K562 (cell line): Measurements from ENCODE around the gene SYNJ2. TPM values are rescaled to one million over a fixed set of nuclear protein-coding genes. Genes with fewer than 3 reads are reported as not detected.

Source experiments
- ATAC-seq: fragments of 200-7000 bp; cut with Tn5 transposase; 3 replicates; pipeline ENCODE4 v1.9.1; 2020; ENCODE audit warnings: moderate library complexity
- BruUV-seq: library from RNA; stranded (reverse); fragments of 400-500 nt; replicated peaks from 2 replicates; lab custom pipeline; 2021; lab: Mats Ljungman, UMichigan
- CTCF ChIA-PET: fragments of 300-600 bp; formaldehyde crosslinking; extraction: SDS; loops from one replicate; lab custom pipeline; 2021; ENCODE audit warnings: low intra/inter-chr PET ratio; lab: Yijun Ruan, JAX
- POLR2A ChIA-PET: fragments of 300-600, 350-650 bp; sonication (Branson Sonifier 250); formaldehyde crosslinking; extraction: SDS; loops from one replicate; lab custom pipeline; 2021; ENCODE audit warnings: antibody characterized with exemption, inconsistent platforms; lab: Yijun Ruan, JAX
- DNase-seq, 4 experiments: peaks; one replicate each; pipeline versions ENCODE4 v3.0.0 to v3.0.0-alpha.2; 2011 to 2018; ENCODE audit warnings: low spot score in 3 of 4, mixed read lengths in 3 of 4; ENCODE audit errors: extremely low read depth in 1 of 4
- FAIRE-seq: peaks from 2 replicates; lab custom pipeline; 2011; peaks lifted over from hg19 to GRCh38; lab: Jason Lieb, UNC
- H2AFZ ChIP-seq: 2 replicates; pipeline ENCODE4 v1.6.0; 2011; ENCODE audit warnings: low read depth, low read length, control low read depth, inconsistent platforms
- H3K27ac ChIP-seq: fragments of 200-600 bp; 3 replicates; pipeline ENCODE4 v1.8.0; 2011; ENCODE audit warnings: low read depth, mild to moderate bottlenecking, control low read depth, inconsistent platforms, low read length, moderate library complexity, mixed read lengths; ENCODE audit errors: extremely low read depth
- H3K27me3 ChIP-seq, 2 experiments: fragments of 300-600 bp in 1 of 2; 2 replicates in 1 of 2; 3 replicates in 1 of 2; pipeline versions ENCODE4 v1.6.0 to v1.8.0; 2011; ENCODE audit warnings: inconsistent platforms in 2 of 2, low read length in 2 of 2, mild to moderate bottlenecking in 1 of 2, mixed read lengths in 1 of 2, moderate library complexity in 1 of 2; ENCODE audit not compliant: control insufficient read depth in 2 of 2, insufficient read depth in 2 of 2
- H3K36me3 ChIP-seq: fragments of 300-600 bp; 3 replicates; pipeline ENCODE4 v1.8.0; 2011; ENCODE audit warnings: mild to moderate bottlenecking, low read length, inconsistent platforms; ENCODE audit not compliant: control insufficient read depth, insufficient read depth
- H3K4me1 ChIP-seq, 2 experiments: fragments of 200-600 bp in 1 of 2; replicated peaks in 1 of 2; 2 replicates in 1 of 2; 3 replicates in 1 of 2; pipeline versions ENCODE4 v1.5.1 to v1.8.0; 2011; ENCODE audit warnings: inconsistent platforms in 2 of 2, low read length in 2 of 2, mild to moderate bottlenecking in 1 of 2, mixed read lengths in 1 of 2, moderate library complexity in 1 of 2; ENCODE audit not compliant: control insufficient read depth in 2 of 2, insufficient read depth in 2 of 2
- H3K4me2 ChIP-seq: 2 replicates; pipeline ENCODE4 v1.6.1; 2011; ENCODE audit warnings: low read length, control low read depth, inconsistent platforms, mixed read lengths; ENCODE audit not compliant: insufficient read depth
- H3K4me3 ChIP-seq: fragments of 200-600 bp; sonication (generic), shearing (Covaris generic); 2 replicates; pipeline ENCODE4 v1.5.1; 2016; ENCODE audit warnings: control low read depth, inconsistent platforms
- H3K79me2 ChIP-seq: fragments of 200-600 bp; 3 replicates; pipeline ENCODE4 v1.8.0; 2011; ENCODE audit warnings: low read length, inconsistent platforms; ENCODE audit not compliant: control insufficient read depth, insufficient read depth
- H3K9ac ChIP-seq, 2 experiments: 2 replicates each; pipeline versions ENCODE4 v1.6.0 to v1.6.1; 2011; ENCODE audit warnings: low read depth in 2 of 2, low read length in 2 of 2, control low read depth in 1 of 2, inconsistent platforms in 1 of 2, mild to moderate bottlenecking in 1 of 2, mixed read lengths in 1 of 2; ENCODE audit not compliant: insufficient read depth in 1 of 2
- H3K9me1 ChIP-seq: one replicate; pipeline ENCODE4 v1.6.0; 2011; ENCODE audit warnings: inconsistent platforms, mild to moderate bottlenecking, low read length, moderate library complexity; ENCODE audit not compliant: control insufficient read depth, insufficient read depth
- H3K9me3 ChIP-seq: replicated peaks from 2 replicates; pipeline ENCODE4 v1.5.1; 2011; ENCODE audit warnings: low read depth, low read length, inconsistent platforms; ENCODE audit not compliant: control insufficient read depth, insufficient read depth
- H4K20me1 ChIP-seq: replicated peaks from 2 replicates; pipeline ENCODE4 v1.6.1; 2011; ENCODE audit warnings: low read length, inconsistent platforms, mixed read lengths; ENCODE audit not compliant: control insufficient read depth, insufficient read depth
- ZNF263 ChIP-seq: sonication (generic); formaldehyde crosslinking; IDR thresholded peaks from 2 replicates; pipeline ENCODE4 v1.8.0; 2022; ENCODE audit warnings: mild to moderate bottlenecking, missing genetic modification reagents, borderline replicate concordance
- WGBS: fragments of 100-300 bp; shearing (Covaris generic); methylation state at CpG from one replicate; pipeline ENCODE4 v1.1.6; 2016; ENCODE audit warnings: low coverage, mixed read lengths; ENCODE audit not compliant: insufficient coverage; ENCODE audit errors: missing lambda C conversion rate; 5-methylcytosine and 5-hydroxymethylcytosine counted together
- in situ Hi-C: fragments of 300-500 bp; cut with MboI; formaldehyde crosslinking; loops from 4 replicates; pipeline ENCODE4 v1.15.0; 2018; ENCODE audit warnings: inconsistent platforms, mixed read lengths
- intact Hi-C: fragments of 100-400 bp; cut with micrococcal nuclease; formaldehyde crosslinking; loops from 2 replicates; pipeline ENCODE4 v1.14.2; 2022
- polyA plus RNA-seq, 8 experiments: library from polyadenylated mRNA; depleted of rRNA in 4 of 8; stranded (reverse) in 5 of 8; unstranded in 3 of 8; fragments of >200 nt; fragmentation: Nextera tagmentation in 2 of 8; fragmentation: Illumina TruSeq in 1 of 8; extraction: Ambion mirVana in 2 of 8; extraction: Trizol in 1 of 8; gene quantifications; 2 replicates each; pipeline versions ENCODE4 v1.2.1 to v1.2.3, GENCODE V29; 2011 to 2014; ENCODE audit warnings: inconsistent platforms in 1 of 8, missing spikeins in 1 of 8
- total RNA-seq, 7 experiments: library from RNA; depleted of rRNA in 6 of 7; stranded (reverse); fragments of >200 nt in 6 of 7; fragmentation: Illumina TruSeq in 2 of 7; extraction: Trizol in 2 of 7; gene quantifications; 2 replicates each; pipeline versions ENCODE4 v1.2.1 to v1.2.3, GENCODE V29; 2011 to 2021; ENCODE audit warnings: low replicate concordance in 1 of 7
- TF ChIP-seq, protein P1 (sequence below), 3 experiments: fragments of 200-800 bp in 1 of 3; fragments of 250-450 bp in 1 of 3; fragments of 450-650 bp in 1 of 3; sonication (Bioruptor Pico) in 1 of 3; sonication (Bioruptor generic) in 1 of 3; formaldehyde crosslinking in 1 of 3; IDR thresholded peaks; 2 replicates each; pipeline versions ENCODE4 v1.6.1 to v1.8.0; 2016 to 2022; ENCODE audit warnings: mild to moderate bottlenecking in 2 of 3, missing genetic modification characterization in 2 of 3, missing compliant biosample characterization in 1 of 3, moderate library complexity in 1 of 3
- TF ChIP-seq, protein P2 (sequence below), 2 experiments: fragments of 450-650 bp; formaldehyde crosslinking in 1 of 2; IDR thresholded peaks; 2 replicates each; pipeline versions ENCODE4 v1.4.0 to v1.6.1; 2014 to 2020; ENCODE audit warnings: mild to moderate bottlenecking in 2 of 2, borderline replicate concordance in 1 of 2, low read depth in 1 of 2
- TF ChIP-seq, protein P3 (sequence below): fragments of 200-800 bp; sonication (Bioruptor generic); IDR thresholded peaks from 2 replicates; pipeline ENCODE4 v1.6.1; 2017; ENCODE audit warnings: missing genetic modification characterization, missing compliant biosample characterization

The SYNJ2 gene
- total and polyA plus RNA-seq, 9 of the 15 experiments (the other 6 are each of a cell fraction or from before 2014, with no cell fraction given), result 3.0 to 27.7 (median 17.8) TPM

DNA sequence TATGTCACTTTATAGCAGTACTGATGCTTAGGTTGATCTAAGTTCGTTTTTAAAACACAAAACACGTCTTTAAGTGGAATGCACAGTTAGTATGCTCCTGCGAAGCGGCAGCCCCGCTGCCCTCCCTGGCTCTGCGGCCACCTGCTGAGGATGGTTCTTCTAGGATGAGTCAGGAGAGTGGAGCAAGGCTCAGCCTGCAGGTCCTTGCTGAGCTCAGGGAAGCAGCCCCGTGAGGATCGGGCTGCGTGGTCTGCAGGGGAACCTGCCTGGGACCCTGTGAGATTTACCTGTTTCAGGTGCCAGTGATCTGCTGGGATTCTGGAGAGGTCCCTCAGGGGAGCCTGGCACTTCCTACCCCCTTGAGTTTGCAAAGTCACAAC is 57.5 kb downstream of the SYNJ2 start (continued):
- TF ChIP-seq, protein P1, sequence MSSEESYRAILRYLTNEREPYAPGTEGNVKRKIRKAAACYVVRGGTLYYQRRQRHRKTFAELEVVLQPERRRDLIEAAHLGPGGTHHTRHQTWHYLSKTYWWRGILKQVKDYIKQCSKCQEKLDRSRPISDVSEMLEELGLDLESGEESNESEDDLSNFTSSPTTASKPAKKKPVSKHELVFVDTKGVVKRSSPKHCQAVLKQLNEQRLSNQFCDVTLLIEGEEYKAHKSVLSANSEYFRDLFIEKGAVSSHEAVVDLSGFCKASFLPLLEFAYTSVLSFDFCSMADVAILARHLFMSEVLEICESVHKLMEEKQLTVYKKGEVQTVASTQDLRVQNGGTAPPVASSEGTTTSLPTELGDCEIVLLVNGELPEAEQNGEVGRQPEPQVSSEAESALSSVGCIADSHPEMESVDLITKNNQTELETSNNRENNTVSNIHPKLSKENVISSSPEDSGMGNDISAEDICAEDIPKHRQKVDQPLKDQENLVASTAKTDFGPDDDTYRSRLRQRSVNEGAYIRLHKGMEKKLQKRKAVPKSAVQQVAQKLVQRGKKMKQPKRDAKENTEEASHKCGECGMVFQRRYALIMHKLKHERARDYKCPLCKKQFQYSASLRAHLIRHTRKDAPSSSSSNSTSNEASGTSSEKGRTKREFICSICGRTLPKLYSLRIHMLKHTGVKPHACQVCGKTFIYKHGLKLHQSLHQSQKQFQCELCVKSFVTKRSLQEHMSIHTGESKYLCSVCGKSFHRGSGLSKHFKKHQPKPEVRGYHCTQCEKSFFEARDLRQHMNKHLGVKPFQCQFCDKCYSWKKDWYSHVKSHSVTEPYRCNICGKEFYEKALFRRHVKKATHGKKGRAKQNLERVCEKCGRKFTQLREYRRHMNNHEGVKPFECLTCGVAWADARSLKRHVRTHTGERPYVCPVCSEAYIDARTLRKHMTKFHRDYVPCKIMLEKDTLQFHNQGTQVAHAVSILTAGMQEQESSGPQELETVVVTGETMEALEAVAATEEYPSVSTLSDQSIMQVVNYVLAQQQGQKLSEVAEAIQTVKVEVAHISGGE (CRISPR knock-in tag; IDR thresholded peaks at IDR 0.05), result 0 out of 6 replicates have a peak, but pooled peaks of 1 of the 3 experiments have one; percentile 1

DNA sequence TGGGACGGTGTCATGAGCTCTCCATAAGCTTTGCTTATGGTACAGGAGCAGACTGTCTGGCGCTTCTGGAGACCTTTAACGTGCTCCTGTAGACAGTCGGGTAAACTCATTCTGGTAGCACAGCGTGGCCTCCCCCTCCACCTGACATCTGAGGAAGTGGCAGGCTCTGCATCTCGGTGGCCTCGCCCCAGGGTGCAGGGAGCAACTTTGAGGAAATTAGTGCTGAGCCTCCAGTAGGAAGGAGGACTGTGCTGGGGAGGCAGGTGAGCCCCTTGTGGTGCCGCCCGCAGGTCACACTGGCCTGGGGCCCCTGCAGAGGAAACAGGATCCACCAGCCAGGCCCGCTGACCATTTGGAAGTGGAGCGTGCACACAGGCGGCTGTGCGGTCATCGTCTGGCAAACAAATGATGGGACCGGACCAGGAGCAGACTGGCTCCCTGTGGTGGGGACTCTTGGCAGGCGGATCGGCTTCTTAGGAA is 57.9 kb downstream of the SYNJ2 start:
- ATAC-seq (peak; percentile 56), DNase-seq (peak in 2 of 4 experiments; percentile 36 to 42), FAIRE-seq (no peak)
- no peaks in the 10 kb centered on the region for H4K20me1 ChIP-seq
- WGBS, result 35% methylated on average over 17 of the region's 17 CpGs
- peaks cover 8% of the 10 kb centered on the region; the same call in 2 of the 3 replicates for H3K79me2 ChIP-seq
- H3K9me1 ChIP-seq, result peaks cover 6% of the 10 kb centered on the region
- no peak overlapping the region for H3K4me3 ChIP-seq
- no peaks in the 10 kb centered on the region for H3K27me3 ChIP-seq
- intact Hi-C loops (loop anchor here (2.0 kb wide), 1 partner anchor 57 kb away; no protein-coding TSS in a partner anchor), in situ Hi-C loops (no loop called here)
- peak overlapping the region; percentile 80 for H3K27ac ChIP-seq
- peak overlapping the region; percentile 14; the same call in 1 of the 2 replicates for H2AFZ ChIP-seq
- H3K9ac ChIP-seq, result peak overlapping the region; percentile 22 to 62; a peak in 3 of 4 replicates
- peak overlapping the region; percentile 79 for H3K4me2 ChIP-seq
- H3K36me3 ChIP-seq, result peaks cover 20% of the 10 kb centered on the region
- ChIA-PET CTCF (no interaction called here), POLR2A (interaction anchor here (0.5 to 4.3 kb wide), 5 partner anchors 8 to 59 kb away, joined by 3 to 19 read pairs (median 3); no protein-coding TSS in a partner anchor)
- no peaks in the 10 kb centered on the region for H3K9me3 ChIP-seq
- no TSS peak for BruUV-seq
- H3K4me1 ChIP-seq, result peaks cover 46 to 60% of the 10 kb centered on the region in 2 experiments
- peak; percentile 85 for TF ChIP-seq ZNF263 (CRISPR knock-in tag)
- TF ChIP-seq, protein P2, sequence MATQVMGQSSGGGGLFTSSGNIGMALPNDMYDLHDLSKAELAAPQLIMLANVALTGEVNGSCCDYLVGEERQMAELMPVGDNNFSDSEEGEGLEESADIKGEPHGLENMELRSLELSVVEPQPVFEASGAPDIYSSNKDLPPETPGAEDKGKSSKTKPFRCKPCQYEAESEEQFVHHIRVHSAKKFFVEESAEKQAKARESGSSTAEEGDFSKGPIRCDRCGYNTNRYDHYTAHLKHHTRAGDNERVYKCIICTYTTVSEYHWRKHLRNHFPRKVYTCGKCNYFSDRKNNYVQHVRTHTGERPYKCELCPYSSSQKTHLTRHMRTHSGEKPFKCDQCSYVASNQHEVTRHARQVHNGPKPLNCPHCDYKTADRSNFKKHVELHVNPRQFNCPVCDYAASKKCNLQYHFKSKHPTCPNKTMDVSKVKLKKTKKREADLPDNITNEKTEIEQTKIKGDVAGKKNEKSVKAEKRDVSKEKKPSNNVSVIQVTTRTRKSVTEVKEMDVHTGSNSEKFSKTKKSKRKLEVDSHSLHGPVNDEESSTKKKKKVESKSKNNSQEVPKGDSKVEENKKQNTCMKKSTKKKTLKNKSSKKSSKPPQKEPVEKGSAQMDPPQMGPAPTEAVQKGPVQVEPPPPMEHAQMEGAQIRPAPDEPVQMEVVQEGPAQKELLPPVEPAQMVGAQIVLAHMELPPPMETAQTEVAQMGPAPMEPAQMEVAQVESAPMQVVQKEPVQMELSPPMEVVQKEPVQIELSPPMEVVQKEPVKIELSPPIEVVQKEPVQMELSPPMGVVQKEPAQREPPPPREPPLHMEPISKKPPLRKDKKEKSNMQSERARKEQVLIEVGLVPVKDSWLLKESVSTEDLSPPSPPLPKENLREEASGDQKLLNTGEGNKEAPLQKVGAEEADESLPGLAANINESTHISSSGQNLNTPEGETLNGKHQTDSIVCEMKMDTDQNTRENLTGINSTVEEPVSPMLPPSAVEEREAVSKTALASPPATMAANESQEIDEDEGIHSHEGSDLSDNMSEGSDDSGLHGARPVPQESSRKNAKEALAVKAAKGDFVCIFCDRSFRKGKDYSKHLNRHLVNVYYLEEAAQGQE (IDR thresholded peaks at IDR 0.05; ENCODE audit: borderline replicate concordance), result no peak
- TF ChIP-seq, protein P2 (CRISPR knock-in tag; IDR thresholded peaks at IDR 0.05; ENCODE audit: low read depth), result 0 out of 2 replicates have a peak, but pooled peaks have one; percentile 3
- TF ChIP-seq, protein P3, sequence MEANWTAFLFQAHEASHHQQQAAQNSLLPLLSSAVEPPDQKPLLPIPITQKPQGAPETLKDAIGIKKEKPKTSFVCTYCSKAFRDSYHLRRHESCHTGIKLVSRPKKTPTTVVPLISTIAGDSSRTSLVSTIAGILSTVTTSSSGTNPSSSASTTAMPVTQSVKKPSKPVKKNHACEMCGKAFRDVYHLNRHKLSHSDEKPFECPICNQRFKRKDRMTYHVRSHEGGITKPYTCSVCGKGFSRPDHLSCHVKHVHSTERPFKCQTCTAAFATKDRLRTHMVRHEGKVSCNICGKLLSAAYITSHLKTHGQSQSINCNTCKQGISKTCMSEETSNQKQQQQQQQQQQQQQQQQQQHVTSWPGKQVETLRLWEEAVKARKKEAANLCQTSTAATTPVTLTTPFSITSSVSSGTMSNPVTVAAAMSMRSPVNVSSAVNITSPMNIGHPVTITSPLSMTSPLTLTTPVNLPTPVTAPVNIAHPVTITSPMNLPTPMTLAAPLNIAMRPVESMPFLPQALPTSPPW (CRISPR knock-in tag), result 0 out of 2 replicates have a peak, but pooled peaks have one; percentile 4
